ENCODE results near the gene SMIM23.

DNA sequence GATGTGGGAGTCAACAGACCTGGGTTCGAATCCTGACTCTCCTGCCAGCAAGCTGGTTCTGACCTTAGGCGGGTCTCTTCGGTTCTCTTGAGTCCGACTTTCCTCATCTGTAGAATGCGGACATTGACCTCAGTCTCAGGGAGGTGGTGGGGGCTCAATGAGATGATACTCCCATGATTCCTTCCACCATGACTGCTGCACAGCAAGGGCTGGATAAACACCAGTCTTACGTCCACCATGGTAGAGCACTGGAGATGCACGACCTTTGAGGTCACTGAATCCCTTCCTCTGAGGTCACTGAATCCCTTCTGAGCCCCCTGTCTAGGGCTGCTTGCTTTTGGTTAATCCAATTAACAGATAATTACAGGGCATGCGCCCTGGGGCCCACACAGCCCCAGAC, 12.5 kb upstream of the SMIM23 start:
- TF ChIP-seq SUZ12 (IDR thresholded peaks at IDR 0.05; ENCODE audit: extremely low read depth, insufficient read depth, insufficient read length) (no peak), YY1 (IDR thresholded peaks at IDR 0.05; ENCODE audit: insufficient read depth, insufficient read length) (no peak), ZNF274 (IDR thresholded peaks at IDR 0.05; ENCODE audit: low read depth, low read length) (no peak)

All from NT2/D1 (cell line).